Ammon's horn (tissue), 1 donor: ENCODE measurements around the gene PCBD1.

Experiments
- DNase-seq: peaks from one replicate; pipeline ENCODE4 v3.0.0-alpha.2; 2016; ENCODE audit warnings: low spot score

The PCBD1 gene

GRCh38 chr10:70901276-70901878 is 13.0 kb upstream of the PCBD1 start:
- no peak for DNase-seq

DNA sequence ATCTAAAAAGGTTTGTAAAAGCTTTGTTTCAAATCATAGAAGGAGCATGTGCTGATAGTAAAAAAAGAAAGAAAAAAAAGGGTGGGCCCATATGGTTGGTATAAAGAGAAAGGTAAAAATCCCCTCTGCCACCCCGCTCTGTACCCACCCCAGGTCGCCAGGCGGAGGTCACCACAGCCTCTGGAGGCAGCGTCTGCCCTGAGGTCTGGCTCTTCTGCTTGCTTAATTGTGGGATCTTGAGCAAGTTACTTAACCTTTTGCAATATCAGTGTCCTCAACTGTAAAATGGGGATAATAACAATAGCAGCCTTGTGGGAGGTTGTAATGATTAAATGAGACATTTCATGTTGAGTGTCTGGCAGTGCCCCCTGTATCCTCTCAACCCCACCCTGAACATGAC is 10.7 kb upstream of the PCBD1 start:
- DNase-seq, result no peak

DNA sequence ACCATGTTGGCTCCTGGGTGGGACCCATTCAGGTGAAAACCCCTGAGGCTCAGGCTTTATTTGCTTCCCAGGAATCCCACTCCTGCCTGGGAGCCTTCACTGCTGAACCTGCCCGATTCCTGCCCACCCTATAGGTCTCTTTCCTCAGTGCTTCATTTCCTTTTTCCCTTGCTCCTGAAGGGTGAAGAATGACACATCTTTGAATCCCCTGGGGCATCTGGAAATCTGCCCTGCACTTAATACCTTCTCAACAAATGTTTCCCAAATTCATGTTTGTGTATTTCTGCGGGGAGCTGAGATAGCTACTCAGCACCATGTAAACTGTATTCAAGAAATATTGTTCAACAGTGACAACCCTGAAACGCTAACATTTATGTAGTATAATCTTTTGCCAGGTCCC is 10.3 kb upstream of the PCBD1 start:
- no peak for DNase-seq

DNA sequence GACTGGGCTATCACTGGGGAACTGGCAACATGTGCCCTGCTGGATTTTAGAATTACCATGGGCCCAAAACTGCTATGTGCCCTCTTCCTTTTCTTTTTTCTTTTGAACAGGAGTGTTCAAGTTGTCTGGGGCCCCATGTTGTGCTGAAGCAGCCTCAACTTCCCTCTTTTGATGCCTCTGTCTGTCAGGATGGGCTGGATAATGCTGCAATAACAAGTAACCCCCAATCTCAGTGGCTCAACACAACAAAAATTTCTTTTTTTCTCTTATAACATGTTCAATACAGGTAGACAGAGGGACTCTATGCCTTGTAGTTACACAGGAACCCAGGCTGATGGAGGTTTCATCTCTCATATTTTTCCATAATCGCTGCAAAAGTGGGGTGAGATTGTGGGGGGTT is 8.2 kb upstream of the PCBD1 start:
- DNase-seq, result no peak

- DNase-seq, result no peak
Observed at GRCh38 chr10:70894416-70894815, 6.1 kb upstream of the PCBD1 start.

GRCh38 chr10:70893227-70894006 is 5.1 kb upstream of the PCBD1 start:
- DNase-seq, result no peak

DNA sequence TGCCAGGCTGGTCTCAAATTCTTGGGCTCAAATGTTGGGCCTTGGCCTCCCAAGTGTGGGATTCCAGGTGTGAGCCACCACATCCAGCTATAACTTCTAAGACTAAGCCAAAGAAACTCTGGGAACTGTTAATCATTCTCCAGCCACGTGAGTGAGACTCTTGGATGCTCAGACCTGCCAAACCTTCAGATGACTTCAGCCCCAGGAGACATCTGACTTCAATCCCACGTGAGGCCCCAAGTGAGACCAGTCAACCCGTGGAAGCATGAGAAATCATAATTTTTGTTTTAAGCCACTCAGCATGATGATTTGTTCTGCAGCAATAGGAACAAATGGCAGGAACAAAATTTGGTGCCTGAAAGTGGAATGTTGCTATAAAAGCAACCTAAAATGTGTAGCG is 4.3 kb upstream of the PCBD1 start:
- DNase-seq, result no peak

DNA sequence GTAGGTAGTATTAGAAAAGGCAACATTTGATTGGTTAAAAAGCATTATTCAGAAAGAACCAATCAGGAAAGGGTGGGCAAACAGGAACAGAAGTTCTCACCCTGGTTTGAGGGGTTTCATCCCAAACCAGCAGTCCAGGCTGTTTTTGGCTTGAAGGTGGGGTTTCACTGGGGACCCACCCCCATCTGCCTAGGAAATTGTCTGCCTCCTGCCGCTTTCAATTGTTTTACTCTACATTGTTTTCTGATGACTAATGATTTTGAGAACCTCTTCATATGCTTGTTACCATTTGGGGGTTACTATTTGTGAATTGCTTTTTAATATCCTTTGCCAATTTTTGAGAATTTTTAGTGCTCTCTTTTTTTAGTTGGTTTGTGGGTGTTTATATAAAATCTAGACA is 3.3 kb upstream of the PCBD1 start:
- no peak for DNase-seq

DNA sequence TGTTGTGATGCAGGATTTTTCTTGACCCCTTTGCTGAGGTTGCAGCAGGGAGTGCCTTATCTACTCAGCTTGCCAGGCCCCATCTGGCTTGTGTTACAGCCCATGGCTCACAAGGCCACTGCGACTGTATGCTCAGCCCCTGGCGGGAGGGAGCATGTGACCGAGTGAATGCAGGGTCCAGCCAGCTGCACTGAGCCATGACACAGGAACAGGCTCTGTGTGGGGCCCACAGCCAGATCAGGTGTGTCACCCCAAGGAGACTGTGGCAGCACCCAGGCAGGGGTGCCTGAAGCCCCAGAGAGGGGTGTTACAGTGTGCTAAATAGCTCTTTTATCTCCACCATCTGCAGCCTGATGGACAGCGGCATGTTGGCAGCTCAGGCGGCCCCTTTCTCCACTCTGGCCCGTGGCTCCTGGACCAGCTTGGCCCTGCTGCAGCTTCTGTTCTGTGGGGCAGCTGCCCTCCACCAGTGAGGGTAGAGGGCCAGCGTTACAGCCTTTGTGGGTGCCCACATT is 2.6 kb upstream of the PCBD1 start:
- peak; percentile 82 for DNase-seq

DNA sequence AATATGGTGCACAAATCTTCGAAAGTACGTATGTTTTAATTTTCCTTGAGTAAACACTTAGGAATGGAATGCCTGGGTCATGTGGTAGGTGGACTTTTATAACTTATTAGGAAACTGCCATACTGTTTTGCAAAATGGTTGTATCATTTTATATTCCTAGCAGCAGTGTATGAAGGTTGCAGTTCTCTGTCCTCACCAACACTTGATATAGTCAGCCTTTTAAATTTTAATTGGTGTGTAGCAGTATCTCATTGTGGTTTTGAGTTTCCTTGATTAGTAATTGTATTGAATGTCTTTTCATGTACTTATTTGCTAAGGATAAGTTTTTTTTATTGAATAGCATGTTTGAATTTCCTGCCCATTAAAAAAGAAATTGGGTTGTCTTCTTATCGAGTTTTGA is 926 bp upstream of the PCBD1 start:
- DNase-seq, result no peak

DNA sequence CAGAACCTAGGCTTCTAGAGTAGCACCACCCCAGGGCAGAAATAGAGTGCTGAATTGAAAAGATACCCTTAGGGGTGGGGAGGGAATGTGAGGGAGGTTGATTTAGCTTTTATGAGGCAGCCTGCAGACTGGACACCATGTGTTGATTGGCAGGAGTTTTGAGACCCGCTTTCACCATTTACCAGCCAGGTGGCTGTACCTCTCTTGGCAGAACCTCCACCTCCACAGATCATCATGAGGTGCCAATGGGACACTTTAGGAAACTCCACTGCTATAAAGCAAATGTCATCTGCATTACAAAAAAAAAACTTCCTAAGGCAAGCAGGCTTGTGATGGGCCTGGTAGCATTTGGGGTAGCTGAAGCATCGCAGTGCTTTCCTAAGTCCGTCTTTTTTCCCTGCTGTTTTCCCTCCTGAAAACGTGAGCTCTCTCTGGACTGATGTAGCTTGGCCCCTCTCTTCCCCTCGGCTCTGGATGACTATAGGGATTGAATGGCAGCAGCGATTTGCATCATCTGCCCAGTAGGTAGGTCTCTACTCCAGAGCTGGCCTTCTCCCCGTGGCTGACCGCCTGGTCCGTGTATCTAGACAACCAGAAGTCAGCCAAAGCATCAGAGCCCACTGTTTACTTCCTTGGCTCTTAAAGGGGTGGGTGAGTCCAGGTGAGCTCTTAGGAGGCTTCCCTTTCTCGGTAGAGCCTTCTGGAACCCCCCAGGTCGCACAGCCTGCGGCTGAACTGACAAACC is 1.3 kb downstream of the PCBD1 start:
- no peak for DNase-seq

DNA sequence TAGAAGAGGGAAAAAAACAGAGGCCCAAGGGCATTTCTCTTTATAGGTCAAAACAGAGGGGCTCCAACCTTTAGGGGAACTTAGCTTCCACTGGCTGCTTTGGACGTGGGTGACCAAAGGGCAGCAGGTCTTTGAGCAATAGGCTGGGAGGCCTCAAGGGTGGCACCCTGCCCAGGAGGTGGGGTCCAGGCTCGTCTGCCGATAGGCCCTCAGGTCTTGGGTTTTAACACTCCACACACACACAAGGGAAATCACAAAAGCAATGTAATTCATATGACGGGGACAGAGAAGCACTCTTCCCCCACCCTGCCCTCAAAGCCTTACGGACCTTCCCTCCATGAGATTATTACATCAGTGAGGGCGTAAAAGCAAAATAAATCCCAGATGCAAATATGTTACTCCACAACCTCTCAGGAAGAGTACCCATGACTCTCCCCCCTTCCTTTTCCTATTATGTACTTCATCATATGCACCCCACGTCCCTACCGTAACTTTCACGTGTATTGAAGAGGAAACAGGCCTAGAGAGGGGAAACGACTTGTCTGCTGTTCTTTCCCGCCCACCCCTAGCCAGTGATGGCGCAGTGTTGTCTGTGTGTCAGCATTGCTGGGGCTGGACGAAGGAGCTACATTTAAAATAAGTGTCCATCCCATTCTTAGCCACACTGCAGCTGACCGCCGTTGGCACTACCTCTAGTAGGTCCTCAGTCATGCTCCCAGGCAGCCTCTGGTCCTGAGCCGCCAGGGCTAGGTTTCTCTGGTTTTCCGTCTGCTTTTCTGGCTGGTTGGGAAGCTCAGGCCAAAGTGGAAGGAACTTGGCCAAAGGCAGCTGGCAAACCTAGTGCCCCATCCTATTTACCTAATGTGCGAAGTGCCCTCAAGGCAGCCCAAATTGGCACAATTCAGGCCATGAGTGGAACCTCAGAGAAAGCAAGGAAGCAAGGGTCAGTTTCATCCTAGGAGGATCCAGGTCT is 2.1 kb downstream of the PCBD1 start:
- no peak for DNase-seq

- DNase-seq, result no peak
Observed at GRCh38 chr10:70885481-70885880, 2.9 kb downstream of the PCBD1 start.

DNA sequence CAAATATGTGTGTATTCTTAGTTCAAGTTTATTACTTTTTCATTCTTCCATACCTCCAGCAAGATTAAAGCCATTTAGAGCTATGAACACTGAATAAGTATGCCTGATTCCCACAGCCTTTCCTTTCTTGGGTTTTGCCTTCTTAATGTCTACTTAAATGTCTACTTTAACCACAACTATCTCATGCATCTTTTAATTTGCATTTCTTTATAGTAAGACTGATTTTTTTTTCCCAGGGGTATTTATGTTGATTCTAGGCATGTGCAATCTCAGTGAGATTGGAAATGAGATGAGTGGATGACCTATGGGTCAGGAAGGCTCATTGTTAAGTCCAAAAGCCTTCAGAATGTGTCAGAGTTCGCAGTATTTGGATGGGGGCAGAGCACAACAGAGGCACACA is 3.6 kb downstream of the PCBD1 start:
- no peak for DNase-seq

DNA sequence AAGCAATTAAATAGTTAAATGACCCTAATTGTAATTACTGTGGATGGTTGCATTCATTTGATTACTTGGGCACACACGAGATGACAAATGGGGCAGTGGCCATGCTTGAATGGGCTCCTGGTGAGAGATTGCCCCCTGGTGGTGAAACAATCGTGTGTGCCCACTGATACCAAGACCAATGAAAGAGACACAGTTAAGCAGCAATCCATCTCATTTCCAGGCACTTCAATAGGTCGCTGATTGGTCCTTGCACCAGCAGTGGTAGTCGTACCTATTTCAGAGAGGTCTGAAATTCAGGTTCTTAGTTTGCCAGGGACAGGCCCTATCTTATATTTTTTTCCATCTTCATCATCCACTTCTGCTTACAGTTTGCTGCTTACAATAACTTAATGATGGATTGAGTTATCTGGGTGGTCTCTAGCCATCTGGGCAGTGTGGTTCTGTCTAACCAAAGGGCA is 8.3 kb downstream of the PCBD1 start:
- peak; percentile 95 for DNase-seq

GRCh38 chr10:70879207-70879606 is 9.2 kb downstream of the PCBD1 start:
- DNase-seq, result no peak

DNA sequence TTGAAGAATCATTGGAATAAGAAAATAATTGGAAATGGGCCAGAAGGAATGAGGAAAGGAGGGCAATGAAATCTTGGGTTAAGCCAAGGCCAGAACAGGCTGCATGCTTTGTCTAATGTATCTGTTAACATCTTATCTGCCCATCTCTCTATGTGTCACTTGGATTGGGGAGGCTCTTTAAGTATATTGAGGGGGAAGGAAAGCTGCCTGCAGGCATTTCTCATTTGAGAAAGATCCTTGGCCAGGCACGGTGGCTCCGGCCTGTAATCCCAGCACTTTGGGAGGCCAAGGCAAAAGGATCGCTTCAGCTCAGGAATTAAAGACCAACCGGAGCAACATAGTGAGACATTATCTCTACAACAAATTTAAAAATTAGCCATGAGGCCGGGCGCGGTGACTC is 14.3 kb downstream of the PCBD1 start:
- no peak for DNase-seq

- DNase-seq, result no peak
Observed at GRCh38 chr10:70872291-70872690, 16.1 kb downstream of the PCBD1 start.

- no peak for DNase-seq
Observed at GRCh38 chr10:70866424-70866823, 21.9 kb downstream of the PCBD1 start.

- no peak for DNase-seq
Observed at GRCh38 chr10:70864935-70865334, 23.4 kb downstream of the PCBD1 start.

DNA sequence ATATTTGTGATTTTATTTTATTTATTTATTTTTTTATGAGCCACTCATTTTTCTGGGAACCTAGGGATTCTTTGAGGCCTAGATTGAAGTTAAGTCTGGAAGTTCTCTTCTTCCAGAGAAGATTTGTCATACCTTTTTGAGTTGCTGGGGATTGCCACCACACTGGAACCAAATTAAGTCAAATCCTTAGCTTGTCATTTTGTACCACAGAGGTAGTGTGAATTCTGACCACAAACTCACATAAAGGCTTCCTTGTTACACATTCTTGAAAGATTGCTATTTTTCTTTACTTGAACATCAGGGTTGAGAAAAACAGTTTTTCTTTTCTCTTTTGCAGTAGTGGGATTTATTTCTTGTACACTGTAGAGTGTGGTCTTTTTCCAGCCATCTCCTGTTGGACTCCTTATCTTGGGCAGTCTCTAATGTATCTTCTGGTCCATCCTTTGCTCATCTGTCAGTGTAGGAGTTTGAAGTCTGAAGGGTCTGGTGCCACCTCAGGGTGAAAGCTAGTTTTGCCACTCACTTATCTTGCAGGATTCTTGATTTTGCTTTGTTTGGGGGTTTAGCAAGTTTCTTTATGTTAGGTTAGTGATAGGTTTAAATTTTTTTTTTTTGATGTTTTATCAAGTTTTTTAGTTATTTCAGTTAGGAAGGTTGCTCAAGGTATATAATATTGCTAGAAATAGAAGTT is 24.8 kb downstream of the PCBD1 start:
- no peak for DNase-seq
